GM21786 (cell line): ENCODE data around the gene CD82.
A peak's percentile ranks its signal among the peaks of the same experiment; 100 is the strongest.

Experiments used
- ATAC-seq: cut with Tn5 transposase; IDR thresholded peaks from one replicate; pipeline ENCODE4 v1.9.1; 2021; ENCODE audit not compliant: unreplicated experiment

CD82 gene

GRCh38 chr11:44559207-44559939 lies 6.1 kb upstream of the CD82 start:
- ATAC-seq, result peak; percentile 84

DNA sequence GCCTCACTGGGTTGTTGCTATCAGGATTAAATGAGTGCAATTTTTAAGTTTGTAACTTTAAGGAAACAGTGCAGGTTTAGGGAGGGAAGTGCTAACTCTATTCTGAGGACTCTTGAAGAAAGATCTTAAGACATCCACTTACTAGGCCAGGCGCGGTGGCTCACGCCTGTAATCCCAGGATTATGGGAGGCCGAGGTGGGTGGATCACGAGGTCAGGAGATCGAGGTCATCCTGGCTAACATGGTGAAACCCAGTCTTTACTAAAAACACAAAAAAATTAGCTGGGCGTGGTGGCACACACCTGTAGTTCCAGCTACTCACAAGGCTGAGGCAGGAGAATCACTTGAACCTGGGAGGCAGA lies 5.5 kb upstream of the CD82 start:
- ATAC-seq, result peak; percentile 0

DNA sequence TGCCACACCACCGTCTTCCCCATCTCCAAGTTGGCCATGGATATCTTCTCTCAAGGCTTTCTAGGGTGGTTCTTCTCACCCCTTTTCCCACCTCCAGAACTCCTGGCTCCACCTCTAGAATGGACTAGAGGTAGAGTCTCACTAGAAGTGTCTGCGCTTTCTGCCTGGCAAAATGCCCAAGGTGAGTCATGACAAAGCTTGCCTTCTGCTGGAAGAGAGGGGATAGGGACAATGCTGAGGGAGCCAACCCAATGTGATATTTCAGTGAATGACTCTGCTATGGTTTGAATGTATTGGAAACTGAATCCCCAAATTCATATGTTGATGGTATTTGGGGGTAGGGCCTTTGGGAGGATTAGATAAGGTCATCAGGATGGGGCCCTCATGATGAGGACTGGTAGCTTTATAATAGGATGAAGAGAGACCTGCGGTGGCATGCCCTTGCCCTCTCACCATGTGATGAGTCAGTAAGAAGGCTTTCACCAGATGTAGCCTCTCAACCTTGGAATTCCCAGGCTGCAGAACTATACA lies 4.1 kb upstream of the CD82 start:
- no peak for ATAC-seq

DNA sequence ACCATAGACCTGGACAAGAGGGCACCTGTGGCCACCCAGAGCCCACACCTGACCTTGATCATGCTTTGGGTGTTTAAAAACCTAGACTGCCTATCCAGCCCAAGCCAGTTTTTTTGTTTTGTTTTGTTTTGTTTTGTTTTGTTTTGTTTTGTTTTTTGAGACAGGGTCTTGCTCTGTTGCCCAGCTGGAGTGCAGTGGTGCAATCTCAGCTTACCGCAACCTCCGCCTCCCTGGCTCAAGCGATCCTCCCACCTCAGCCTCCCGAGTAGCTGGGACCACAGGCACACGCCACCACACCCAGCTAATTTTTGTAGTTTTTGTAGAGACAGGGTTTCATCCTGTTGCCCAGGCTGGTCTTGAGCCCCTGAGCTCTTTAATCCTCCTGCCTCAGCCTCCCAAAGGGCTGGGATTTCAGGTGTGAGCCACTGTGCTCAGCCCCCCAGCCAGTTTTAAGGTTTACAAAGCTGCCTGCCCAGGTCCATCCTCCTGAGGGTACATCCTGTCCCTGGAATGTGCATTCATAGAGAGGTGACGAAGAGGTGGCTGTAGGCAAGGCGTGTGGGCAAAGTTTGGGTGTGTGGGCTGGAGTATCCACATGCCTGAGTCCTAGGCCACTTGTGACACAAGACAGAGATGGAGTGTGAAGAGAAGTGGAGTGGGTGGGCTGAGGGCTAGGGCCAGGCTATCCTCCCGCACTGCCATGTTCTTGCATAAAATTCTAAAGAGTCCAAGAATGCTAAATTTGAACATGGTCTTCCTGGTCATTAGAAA lies 3.3 kb upstream of the CD82 start:
- ATAC-seq, result no peak

DNA sequence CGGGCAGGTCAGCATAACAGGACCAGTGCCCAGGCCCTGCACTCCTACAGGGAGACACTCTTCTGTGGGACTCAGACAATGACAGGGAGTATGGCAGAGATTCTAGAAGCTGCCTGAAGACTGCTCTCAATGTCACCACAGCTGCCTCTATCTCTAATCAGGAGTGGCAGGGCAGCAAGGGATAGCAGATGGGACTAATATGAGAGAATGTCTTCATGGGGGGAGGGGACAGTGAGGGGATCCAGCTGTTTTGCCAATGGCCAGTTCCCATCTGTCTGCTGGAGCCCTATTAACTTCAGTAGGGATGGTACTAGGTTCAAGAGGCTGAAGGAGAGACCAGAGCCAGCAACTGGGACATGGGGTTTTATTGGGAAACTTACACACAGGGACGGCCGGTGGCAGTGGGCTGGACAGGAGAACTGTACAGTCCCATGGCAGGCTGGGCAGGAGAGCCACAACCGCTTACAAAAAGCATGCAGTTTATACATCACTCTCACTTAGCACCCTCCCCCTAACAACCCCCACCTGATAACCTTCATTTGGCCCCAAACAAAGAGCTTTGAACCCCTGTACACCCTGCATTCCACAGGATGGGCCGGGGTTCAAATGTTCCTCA lies 2.5 kb upstream of the CD82 start:
- no peak for ATAC-seq

DNA sequence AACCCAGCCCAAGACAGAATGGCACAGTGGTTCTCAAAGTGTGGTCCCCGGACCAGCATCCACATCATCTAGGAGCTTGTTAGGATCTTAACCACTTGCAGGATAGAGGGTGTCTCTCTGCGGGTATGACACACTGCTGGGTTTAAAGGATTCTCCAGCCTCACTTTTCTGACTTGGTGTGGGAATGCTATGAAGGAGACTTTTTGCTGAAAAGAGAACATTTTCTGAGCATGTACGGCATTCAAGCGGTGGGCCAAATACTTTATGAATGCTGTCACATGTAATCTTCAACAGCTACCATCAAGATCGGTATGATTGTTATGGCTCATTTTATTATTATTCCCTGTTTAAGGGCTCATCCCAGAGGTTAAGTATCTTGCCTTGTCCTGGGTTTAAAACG lies 1.8 kb upstream of the CD82 start:
- no peak for ATAC-seq

DNA sequence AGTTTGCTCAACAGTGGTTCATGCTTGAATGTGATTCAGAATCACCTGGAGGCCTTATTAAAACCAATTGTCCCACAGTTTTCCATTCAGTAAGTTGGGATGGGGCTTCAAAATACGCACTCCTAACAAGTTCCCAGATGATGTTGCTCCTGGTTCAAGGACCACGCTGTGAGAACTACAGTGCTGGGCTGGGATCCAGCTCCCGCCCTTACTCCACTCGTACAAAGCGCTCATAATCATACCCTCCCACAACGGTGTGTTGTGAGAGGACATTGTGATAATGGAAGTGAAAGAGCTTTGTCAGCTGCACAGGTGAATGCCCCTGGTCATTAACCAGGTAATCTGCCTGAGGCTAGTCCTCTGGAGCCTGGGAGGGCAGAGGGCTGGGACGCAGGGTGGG lies 1.3 kb upstream of the CD82 start:
- ATAC-seq, result no peak

DNA sequence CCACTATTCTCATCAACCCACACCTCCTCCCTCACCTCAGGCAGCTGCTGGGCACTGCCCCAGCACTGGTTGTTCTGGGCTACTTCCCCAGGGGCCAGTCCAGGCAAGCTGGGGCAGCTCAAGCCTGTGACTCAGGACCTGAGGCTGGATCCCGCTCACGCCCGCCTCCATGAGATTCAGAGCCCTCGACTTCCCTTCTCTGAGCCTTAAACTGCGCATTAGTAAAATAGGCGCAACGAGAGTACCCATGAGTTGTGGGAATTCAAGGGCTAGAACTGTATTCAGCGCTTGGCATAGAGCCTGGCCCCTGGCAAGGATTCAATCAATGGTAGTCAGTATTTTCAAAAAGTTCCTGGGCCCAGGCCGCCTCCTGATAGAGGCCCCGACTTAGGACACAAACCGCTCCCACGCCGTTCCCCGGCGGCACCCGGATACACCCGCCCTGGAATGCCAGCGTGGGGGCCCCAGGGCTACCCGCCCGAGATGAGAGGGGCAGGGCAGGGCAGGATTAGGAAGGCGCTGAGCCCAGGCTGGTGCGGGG lies 723 bp upstream of the CD82 start:
- ATAC-seq, result no peak

DNA sequence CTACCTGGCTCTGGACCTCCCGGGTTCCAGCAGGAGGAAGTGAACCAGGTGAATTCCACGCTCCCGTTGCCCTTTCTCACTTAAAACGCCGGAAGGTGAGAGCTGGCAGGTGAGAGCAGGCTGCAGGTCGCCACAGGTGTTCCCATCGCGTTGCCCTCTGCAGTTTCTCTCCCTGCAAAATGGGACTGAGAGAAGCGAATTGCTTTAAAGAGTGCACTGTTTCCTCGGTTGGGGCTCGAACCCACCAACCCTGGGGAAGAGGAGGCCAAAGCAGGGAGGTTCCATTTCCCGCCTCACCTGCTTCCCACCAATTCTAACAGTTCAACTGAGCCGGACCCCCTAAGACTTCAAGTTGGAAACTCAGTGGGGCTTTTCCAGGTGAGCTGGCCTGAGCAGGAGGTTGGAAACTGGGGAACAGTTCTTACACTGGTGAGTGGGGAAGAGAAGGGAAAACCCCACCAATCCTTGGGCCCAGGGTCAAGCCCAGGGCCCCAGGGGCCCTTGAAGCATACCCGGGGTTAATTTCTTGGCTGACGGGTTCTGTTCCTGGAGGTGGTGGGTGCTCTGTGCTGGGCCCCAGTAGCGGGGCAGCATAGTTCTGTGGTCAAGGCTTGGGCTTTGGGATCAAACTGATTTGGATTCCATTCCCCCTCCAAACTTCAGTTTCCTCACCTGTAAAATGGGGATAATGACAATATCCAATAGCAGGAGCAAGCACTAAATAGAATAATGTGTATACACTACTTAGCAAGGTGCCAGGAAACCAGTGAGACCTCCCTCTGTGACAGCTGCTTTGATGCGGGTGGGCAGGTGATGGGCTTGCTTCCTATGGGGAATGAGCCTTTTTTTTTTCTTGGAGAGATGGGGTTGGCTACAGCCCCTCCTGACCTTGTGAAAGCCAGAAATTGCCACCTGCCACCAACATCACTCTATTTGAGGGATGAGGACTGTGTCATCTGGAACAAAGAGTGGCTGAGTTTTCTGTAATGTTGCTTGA lies 788 bp downstream of the CD82 start:
- ATAC-seq, result no peak

- ATAC-seq, result no peak
Measured at GRCh38 chr11:44566952-44567875, 1.8 kb downstream of the CD82 start.

GRCh38 chr11:44567876-44568256 lies 2.4 kb downstream of the CD82 start:
- no peak for ATAC-seq

DNA sequence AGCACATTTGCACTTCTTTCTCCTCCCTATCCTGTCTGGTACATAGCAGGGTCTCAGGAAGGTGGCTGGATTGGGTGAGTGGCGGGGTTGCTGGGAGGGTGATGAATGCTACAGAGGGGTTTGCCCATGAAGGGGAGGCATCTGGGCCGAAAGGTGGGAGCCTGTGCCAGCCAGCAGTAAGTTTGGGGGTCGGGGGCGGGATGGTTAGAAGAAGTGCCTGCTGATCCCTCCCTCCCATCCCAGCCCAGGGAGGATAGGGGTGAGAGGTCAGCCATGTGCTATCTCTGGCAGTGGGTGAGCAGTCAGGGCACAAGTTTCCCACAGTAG lies 2.8 kb downstream of the CD82 start:
- ATAC-seq, result no peak

DNA sequence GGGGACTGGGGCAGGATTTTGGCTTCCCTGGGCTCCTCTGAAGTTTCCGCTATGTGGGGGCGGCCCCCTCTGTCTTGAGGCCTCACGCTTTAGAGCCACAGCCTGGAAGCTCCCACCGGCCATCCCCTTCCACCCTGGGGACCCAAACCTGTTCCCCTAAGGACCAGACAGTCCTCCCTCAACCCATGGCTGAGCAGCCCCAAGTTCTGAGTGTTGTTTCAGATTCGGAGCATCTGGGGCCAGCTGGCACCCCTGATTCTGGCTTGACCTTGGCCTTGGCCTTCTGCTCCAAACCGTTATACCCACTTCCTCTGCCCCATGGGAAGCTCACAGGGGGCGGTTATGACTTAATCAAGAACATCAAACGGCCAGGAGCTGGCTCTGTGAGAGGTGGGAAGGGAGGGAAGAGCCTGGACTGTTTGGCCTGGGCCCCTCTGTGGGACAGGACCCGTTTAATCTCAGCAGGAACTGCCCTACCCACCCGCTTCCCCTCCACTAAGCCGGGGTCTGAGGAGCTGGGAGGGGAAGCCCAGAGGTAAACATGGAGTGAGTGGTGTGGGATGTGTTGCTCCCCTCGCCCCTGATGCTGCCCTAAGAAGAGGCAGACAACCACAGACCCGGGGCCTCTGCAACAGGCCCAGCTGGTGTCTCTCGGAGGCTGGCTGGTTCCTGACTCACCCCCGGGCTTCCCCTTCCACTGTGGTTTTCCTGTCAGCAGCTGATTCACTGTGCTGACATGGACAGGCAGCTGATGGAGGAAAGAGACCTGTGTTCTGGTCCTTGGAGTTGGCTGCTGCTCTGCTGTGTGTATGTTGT lies 3.4 kb downstream of the CD82 start:
- ATAC-seq, result peak; percentile 42

DNA sequence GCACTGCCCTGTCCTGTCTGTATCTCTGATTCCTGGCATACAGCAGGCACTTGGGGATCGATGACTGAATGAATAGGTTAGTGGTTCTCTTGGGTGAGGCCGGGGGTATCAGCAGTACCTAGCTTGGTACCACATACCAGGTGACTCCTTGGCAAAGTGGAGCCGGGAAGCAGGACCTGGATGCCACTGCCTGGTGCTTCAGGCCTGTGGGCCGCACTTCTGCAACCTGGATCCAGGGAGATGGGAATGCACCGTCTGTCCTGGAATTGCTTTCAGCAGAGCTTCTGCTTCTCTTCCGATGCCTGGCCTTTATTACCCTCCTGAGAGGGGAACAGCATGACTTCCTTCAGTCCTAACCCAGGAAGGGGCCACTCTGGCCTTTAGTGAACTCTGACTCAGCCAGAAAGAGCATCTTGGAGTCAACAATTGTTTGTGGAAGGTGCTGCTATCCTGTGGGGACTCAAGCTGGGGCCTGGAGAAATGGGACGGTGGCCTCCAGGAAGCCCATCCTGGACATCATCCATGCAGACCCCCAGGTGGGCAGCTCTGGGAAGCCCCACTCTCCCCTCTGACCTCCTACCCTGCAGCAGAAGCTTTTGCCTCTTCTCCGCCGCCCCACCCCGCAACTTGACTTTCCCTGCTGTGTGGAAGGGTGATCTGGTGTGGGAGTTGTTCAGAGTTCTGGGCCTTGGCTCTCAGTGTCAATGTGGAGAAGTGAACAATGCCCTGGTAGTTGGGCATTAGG lies 5.1 kb downstream of the CD82 start:
- ATAC-seq, result no peak

DNA sequence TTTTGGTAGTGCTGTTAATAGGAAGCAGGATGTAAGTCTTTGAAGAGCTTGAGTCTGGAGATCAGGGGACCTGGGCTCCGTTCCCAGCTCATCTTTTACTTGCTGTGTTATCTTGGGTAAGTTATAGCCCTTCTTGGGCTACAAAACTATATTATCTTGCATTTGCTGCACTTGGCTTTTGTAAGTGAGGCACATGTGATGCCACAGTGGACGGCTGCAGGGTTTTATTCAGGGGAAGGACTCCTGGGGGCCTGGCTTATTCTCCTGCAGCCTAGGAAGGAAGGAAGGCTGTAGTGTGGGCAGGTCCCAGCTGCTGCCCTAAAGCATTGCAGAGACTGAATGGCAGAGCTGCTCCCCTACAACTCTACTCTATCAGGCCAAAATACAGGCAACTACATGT lies 6.4 kb downstream of the CD82 start:
- no peak for ATAC-seq

- no peak for ATAC-seq
Measured at GRCh38 chr11:44572436-44572835, 7.0 kb downstream of the CD82 start.

- ATAC-seq, result no peak
Measured at GRCh38 chr11:44572884-44573283, 7.4 kb downstream of the CD82 start.

DNA sequence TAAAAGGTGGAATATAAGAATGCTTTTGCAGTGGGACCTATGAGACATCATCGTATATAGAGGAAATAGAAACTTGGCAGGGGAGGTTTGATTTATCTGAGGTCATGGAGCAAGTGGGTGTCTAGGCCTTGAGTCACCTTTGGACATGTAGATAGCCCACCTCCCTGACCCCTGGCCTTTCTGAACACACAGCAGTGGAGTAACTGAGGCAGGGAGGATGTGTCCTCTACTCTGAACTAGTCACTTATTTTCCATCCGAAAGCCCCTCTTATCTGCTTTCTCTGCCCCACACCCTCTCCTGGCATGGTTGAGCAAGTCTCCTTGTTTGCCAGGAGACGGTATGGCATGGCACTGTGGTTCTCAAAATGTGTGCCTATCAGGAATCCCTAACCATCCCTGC lies 7.9 kb downstream of the CD82 start:
- ATAC-seq, result no peak
